PC-3 (cell line): ENCODE measurements around the gene PRSS23. TPM values are rescaled to one million over a fixed set of nuclear protein-coding genes. Genes with fewer than 3 reads are reported as not detected.

Experiments
- ATAC-seq: fragments of 200-7000 bp; cut with Tn5 transposase; 2 replicates; pipeline ENCODE4 v1.9.1; 2020; ENCODE audit warnings: mild to moderate bottlenecking, moderate library complexity
- BruUV-seq: library from RNA; stranded (reverse); fragments of 400-500 nt; replicated peaks from 2 replicates; lab custom pipeline; 2021; lab: Mats Ljungman, UMichigan
- CTCF ChIA-PET: fragments of 300-600 bp; sonication (Branson Sonifier 250); formaldehyde crosslinking; loops from one replicate; lab custom pipeline; 2022; ENCODE audit warnings: antibody characterized with exemption; lab: Charles Lee
- POLR2A ChIA-PET: fragments of 300-600 bp; sonication (Branson Sonifier 250); formaldehyde crosslinking; loops from one replicate; lab custom pipeline; 2022; ENCODE audit warnings: antibody characterized with exemption; ENCODE audit not compliant: unreplicated experiment; lab: Charles Lee
- DNase-seq: peaks from one replicate; pipeline ENCODE4 v3.0.0-alpha.2; 2015
- H2AFZ ChIP-seq: fragments of 300-600 bp; sonication (generic); 2 replicates; pipeline ENCODE4 v1.6.0; 2016; ENCODE audit warnings: antibody characterized with exemption, low read length
- H3F3A ChIP-seq: fragments of 300-600 bp; sonication (generic); one replicate; pipeline ENCODE4 v1.6.0; 2017; ENCODE audit warnings: antibody characterized with exemption, low read length, control low read depth, mild to moderate bottlenecking; ENCODE audit not compliant: unreplicated experiment
- H3K27ac ChIP-seq: fragments of 300-600 bp; sonication (generic); 2 replicates; pipeline ENCODE4 v1.5.1; 2016; ENCODE audit warnings: mild to moderate bottlenecking, low read length
- H3K27me3 ChIP-seq: fragments of 300-600 bp; sonication (generic); 2 replicates; pipeline ENCODE4 v1.6.1; 2016; ENCODE audit warnings: low read length, mixed read lengths
- H3K36me3 ChIP-seq: fragments of 300-600 bp; sonication (generic); 2 replicates; pipeline ENCODE4 v1.6.1; 2016; ENCODE audit warnings: low read depth, mixed run types, low read length, mixed read lengths
- H3K4me1 ChIP-seq: fragments of 300-600 bp; sonication (generic); 2 replicates; pipeline ENCODE4 v1.5.1; 2016; ENCODE audit warnings: low read length; ENCODE audit not compliant: insufficient read depth
- H3K4me2 ChIP-seq: fragments of 300-600 bp; sonication (generic); 2 replicates; pipeline ENCODE4 v1.6.0; 2016; ENCODE audit warnings: low read length
- H3K4me3 ChIP-seq: fragments of 300-600 bp; sonication (generic); 2 replicates; pipeline ENCODE4 v1.5.1; 2016; ENCODE audit warnings: mild to moderate bottlenecking, low read length, mixed read lengths
- H3K79me2 ChIP-seq: fragments of 300-600 bp; sonication (generic); 2 replicates; pipeline ENCODE4 v1.6.1; 2017; ENCODE audit warnings: low read length, mixed read lengths
- H3K9ac ChIP-seq: fragments of 300-600 bp; sonication (generic); 2 replicates; pipeline ENCODE4 v1.6.0; 2016; ENCODE audit warnings: mild to moderate bottlenecking, low read length
- H3K9me2 ChIP-seq: fragments of 300-600 bp; sonication (generic); replicated peaks from 2 replicates; pipeline ENCODE4 v1.6.1; 2016; ENCODE audit warnings: mixed run types, low read length, mixed read lengths
- H3K9me3 ChIP-seq: fragments of 300-600 bp; sonication (generic); 2 replicates; pipeline ENCODE4 v1.6.1; 2016; ENCODE audit warnings: low read length, mixed read lengths
- H4K20me1 ChIP-seq: fragments of 300-600 bp; sonication (generic); 2 replicates; pipeline ENCODE4 v1.6.1; 2016; ENCODE audit warnings: low read length, mixed read lengths
- CTCF ChIP-seq: fragments of 300-600 bp; sonication (generic); conservative IDR thresholded peaks from 2 replicates; pipeline ENCODE4 v1.5.1; 2017; ENCODE audit warnings: antibody characterized with exemption, low read depth, mild to moderate bottlenecking, low read length
- EZH2 ChIP-seq: fragments of 300-600 bp; sonication (generic); IDR thresholded peaks from one replicate; pipeline ENCODE4 v1.6.1; 2017; ENCODE audit warnings: antibody characterized with exemption, mild to moderate bottlenecking, low read length; ENCODE audit not compliant: unreplicated experiment
- EZH2phosphoT487 ChIP-seq: fragments of 300-600 bp; sonication (generic); IDR thresholded peaks from 2 replicates; pipeline ENCODE4 v1.6.1; 2018; ENCODE audit warnings: mild to moderate bottlenecking, antibody characterized with exemption, low read length, borderline replicate concordance
- intact Hi-C: fragments of 100-400 bp; cut with micrococcal nuclease; formaldehyde crosslinking; loops from 2 replicates; pipeline ENCODE4 v1.9.0; 2023
- total RNA-seq: library from RNA; depleted of rRNA; stranded (reverse); fragments of >200 nt; gene quantifications from 2 replicates; pipeline ENCODE4 v1.2.3, GENCODE V29; 2014

Gene PRSS23
- total RNA-seq, 1 experiment from 2014 or later = 43.2 TPM

GRCh38 chr11:86787656-86788055 is 12.7 kb upstream of the PRSS23 start:
- intact Hi-C loops = no loop called here
- no peaks in the 10 kb centered on the region for H3K27me3 ChIP-seq
- H2AFZ ChIP-seq = no peak overlapping the region
- ATAC-seq (no peak), DNase-seq (no peak)
- no peaks in the 10 kb centered on the region for H3F3A ChIP-seq
- no peaks in the 10 kb centered on the region for H3K9me2 ChIP-seq
- H3K36me3 ChIP-seq = no peaks in the 10 kb centered on the region
- BruUV-seq = no TSS peak
- H3K4me1 ChIP-seq = peaks cover 16% of the 10 kb centered on the region
- no peak overlapping the region for H3K9ac ChIP-seq
- no peaks in the 10 kb centered on the region for H3K9me3 ChIP-seq
- ChIA-PET CTCF (no interaction called here), POLR2A (no interaction called here)
- no peak overlapping the region for H3K4me3 ChIP-seq
- H3K4me2 ChIP-seq = no peak overlapping the region
- no peak overlapping the region for H3K27ac ChIP-seq
- H4K20me1 ChIP-seq = no peaks in the 10 kb centered on the region
- TF ChIP-seq EZH2phosphoT487 = no peak
- no peak for TF ChIP-seq CTCF
- no peak for TF ChIP-seq EZH2
- no peaks in the 10 kb centered on the region for H3K79me2 ChIP-seq

- ChIA-PET POLR2A (no interaction called here), CTCF (no interaction called here)
- TF ChIP-seq EZH2 = no peak
- BruUV-seq = no TSS peak
- no peaks in the 10 kb centered on the region for H3K36me3 ChIP-seq
- H3F3A ChIP-seq = no peaks in the 10 kb centered on the region
- no peaks in the 10 kb centered on the region for H3K9me2 ChIP-seq
- ATAC-seq (no peak), DNase-seq (peak; percentile 49)
- no peak overlapping the region; the same call in 1 of the 2 replicates for H3K9ac ChIP-seq
- no peak overlapping the region for H3K4me2 ChIP-seq
- peak overlapping the region; percentile 47 for H3K27ac ChIP-seq
- H3K4me3 ChIP-seq = no peak overlapping the region
- H3K79me2 ChIP-seq = no peaks in the 10 kb centered on the region
- intact Hi-C loops = no loop called here
- H4K20me1 ChIP-seq = no peaks in the 10 kb centered on the region
- no peak overlapping the region for H2AFZ ChIP-seq
- H3K27me3 ChIP-seq = no peaks in the 10 kb centered on the region
- H3K9me3 ChIP-seq = no peaks in the 10 kb centered on the region
- peaks cover 16% of the 10 kb centered on the region for H3K4me1 ChIP-seq
Measured at GRCh38 chr11:86790195-86790725, 10.1 kb upstream of the PRSS23 start.

GRCh38 chr11:86790867-86791849 is 9.2 kb upstream of the PRSS23 start:
- no peak for TF ChIP-seq CTCF
- no peak for TF ChIP-seq EZH2phosphoT487
- TF ChIP-seq EZH2 = no peak
- BruUV-seq = no TSS peak
- Histone ChIP-seq H3K79me2 (no peaks in the 10 kb centered on the region), H3K9ac (no peak overlapping the region; the same call in 1 of the 2 replicates), H3K27ac (peak overlapping the region; percentile 47), H3K27me3 (no peaks in the 10 kb centered on the region), H3K9me3 (no peaks in the 10 kb centered on the region), H3F3A (no peaks in the 10 kb centered on the region), H3K4me3 (no peak overlapping the region), H3K9me2 (no peaks in the 10 kb centered on the region), H3K36me3 (no peaks in the 10 kb centered on the region), H4K20me1 (no peaks in the 10 kb centered on the region), H2AFZ (no peak overlapping the region), H3K4me1 (peaks cover 16% of the 10 kb centered on the region), H3K4me2 (no peak overlapping the region)
- CTCF ChIA-PET = no interaction called here
- intact Hi-C loops = no loop called here
- ATAC-seq = no peak
- DNase-seq = peak; percentile 6
- POLR2A ChIA-PET = no interaction called here
